HG03039 (cell line): ENCODE results near the gene RSRP1.
"Not testable (repeated sequence)": the region's sequence is repeated elsewhere in the genome, so short reads cannot be mapped to it uniquely, and the experiment has no call there.

Experiments used
- ATAC-seq: cut with Tn5 transposase; IDR thresholded peaks from one replicate; pipeline ENCODE4 v1.9.1; 2021; ENCODE audit warnings: mild to moderate bottlenecking, moderate library complexity; ENCODE audit not compliant: unreplicated experiment

Gene RSRP1, protein sequence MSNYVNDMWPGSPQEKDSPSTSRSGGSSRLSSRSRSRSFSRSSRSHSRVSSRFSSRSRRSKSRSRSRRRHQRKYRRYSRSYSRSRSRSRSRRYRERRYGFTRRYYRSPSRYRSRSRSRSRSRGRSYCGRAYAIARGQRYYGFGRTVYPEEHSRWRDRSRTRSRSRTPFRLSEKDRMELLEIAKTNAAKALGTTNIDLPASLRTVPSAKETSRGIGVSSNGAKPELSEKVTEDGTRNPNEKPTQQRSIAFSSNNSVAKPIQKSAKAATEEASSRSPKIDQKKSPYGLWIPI

DNA sequence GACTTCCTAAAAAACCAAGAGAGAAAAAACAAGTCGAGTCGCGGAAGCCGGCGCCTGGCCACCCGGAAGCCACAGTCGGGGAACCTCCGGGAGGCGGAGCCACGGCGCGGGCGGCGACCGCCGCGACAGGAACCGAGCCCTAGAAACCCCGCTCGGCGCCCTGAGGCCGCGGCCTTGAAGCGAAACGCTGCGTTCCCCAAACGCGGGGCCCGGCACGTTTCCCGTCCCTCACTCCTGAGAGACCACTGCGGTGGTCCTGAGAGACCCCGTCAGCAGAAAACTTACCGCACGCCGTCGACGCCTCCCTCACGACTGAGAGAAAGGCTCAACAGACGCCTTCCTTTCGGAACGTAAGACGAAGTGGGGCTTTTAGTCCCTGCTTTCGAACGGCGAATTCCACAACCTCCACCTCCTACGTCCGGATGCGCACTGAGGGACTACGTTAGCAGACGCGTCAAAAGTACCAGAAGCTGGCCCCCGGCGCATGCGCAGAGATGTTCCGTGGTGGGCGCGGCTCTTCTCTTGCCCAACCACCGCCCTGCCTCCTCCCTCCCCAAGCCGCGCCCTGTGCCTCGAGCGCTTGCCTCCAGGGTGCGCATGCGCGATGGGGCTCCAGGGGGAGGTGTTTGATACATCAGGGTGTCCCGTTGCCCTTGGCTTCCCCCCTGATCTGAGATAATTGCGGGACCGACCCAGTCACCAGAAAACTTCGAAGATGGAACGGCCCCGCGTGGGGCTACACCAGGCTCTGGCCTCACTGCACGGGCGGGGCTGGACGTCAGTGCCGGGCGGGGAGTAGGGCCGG lies at the start of gene RSRP1:
Gene RSRP1, minus strand, starts transcription at position 431 of the 805 bp plus-strand sequence. CDS start 491 bp downstream, outside the sequence.
- peak; percentile 79 for ATAC-seq

DNA sequence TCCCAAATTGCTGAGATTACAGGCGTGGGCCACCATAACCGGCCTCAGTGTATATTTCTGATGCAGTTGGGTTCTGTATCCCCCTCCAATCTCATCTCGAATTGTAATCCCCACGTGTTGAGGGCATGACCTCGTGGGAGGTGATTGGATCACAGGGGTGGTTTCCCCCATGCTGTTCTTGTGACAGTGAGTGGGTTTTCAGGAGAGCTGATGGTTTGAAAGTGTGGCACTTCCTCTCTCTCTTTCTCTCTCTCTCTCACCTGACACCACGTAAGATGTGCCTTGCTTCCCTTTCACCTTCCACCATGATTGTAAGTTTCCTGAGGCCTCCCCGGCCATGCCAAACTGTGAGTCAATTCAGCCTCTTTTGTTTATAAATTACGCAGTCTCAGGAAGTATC lies 49.2 kb upstream of the RSRP1 start:
- not testable (repeated sequence) for ATAC-seq

DNA sequence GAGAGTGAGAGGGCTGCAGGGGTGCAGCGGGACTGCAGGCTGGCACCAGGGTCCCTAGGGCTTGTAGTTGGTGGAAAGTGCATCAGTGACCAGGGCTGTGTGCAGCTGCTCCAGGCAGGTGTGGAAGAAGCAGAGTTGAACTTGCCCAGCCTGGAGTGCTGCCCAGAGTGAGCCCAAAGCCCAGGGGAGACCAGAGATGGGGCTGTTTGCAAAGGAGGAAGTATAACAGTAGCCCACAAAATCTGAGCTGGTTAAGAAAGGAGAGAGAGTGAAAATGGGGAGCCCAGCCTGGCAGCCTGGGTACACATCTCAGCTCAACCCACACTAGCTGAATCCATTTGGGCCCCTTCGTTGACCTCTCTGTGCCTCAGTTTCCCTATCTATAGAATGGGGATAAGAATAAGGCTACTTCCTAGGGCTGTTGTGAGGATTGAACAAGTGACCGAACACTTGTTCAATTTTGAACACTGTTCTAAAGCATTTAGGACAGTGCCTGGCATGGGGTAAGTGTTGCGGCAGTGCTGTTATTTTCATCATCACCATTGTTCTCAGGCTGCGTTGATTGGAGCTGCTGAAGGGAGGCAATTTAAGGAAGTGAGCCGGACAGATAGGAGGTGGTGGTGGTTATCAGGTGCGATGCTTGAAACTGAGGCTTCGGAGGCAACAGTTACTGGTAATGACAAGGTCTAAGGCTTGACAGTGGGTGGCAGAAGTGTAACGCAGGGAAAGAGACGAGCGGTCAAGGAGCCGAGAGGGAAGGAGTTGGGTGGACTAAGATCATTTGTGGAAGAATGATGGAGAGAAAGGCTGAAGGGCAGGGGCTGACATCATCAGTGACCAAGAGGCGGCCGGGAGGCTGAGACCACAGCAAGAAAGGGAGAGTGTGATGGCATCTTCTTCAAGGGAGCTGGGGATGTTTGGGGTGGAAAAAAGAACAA lies 47.9 kb upstream of the RSRP1 start:
- ATAC-seq, result not testable (repeated sequence)

DNA sequence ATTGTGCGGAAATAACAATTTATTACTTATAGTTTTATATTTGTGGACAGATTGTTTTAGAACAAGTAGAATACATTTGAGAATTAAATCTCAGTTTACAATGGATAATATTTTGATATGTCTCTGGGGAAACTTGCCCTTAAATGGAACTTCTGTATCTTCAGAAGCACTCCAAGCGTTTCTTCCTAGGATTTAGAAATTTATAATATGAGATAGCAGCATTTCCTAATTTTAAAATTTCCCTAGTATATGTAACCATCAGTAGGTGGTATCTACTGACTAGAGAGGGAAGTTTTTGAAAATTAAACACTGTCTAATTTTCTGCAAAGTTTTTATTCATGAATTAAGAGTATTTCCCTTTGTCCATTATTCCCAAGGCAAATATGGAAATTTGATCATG lies 46.2 kb upstream of the RSRP1 start:
- not testable (repeated sequence) for ATAC-seq

DNA sequence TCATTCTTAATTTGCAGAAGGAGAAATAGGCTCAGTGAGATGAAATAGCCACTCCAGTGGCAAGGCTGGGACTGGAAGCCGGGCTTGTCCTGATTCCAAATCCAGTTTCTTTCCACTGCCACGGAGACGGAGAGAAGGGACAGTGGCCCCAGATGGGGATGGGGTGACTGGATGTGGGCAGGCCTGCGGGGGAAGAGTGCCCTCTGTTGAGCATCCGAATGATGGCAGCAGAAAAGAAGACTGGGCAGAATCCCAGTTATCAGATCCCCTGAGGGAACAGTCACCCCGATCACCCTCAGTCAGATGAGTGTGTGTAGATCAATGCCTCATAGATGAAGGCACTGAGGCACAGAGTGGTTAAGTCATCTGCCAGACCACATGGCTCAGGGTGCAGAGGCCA lies 42.8 kb upstream of the RSRP1 start:
- not testable (repeated sequence) for ATAC-seq

DNA sequence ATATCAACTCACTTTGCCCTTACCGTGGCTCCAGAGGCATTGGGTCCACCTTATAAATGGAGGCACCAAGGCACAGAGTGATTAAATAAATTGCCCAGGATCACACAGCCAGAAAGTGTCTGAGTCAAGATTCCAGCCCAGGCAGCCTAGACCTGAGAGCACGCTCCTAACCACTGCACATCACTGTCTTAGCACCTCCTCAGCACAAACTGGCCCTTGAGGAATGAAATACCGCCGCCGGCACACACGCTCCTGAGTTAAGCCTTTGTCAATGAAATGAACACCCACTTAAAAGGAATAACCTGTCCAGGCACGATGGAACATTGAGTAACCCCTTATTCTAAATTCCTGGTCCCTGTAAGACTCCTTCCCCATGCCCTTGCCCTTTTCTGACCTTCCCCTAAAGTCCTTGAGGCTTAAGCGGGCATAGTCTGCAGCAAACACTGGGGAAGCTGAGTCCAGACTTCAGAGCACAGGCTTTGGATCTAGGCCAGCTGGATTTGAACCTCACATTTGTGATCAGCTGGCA lies 41.4 kb upstream of the RSRP1 start:
- not testable (repeated sequence) for ATAC-seq

DNA sequence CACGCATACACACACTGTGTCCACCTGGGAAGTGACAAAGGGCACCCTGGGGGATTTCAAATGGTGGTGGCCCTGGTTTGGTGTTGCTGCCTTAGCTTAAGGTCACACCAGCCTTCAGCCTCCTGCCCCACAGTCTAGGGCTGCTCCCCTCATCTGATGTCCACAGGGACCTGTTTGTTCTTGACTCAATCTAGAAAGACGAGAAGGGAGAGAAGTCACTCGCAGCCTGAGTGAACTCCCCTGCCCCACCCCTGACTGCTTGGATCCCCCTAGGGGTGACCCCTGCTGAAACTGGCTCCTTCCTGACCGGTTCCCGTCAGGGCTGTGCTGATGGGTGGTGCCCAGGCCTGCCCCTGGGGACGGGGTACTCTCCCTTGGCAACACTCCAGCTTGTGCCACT lies 39.9 kb upstream of the RSRP1 start:
- ATAC-seq, result not testable (repeated sequence)

DNA sequence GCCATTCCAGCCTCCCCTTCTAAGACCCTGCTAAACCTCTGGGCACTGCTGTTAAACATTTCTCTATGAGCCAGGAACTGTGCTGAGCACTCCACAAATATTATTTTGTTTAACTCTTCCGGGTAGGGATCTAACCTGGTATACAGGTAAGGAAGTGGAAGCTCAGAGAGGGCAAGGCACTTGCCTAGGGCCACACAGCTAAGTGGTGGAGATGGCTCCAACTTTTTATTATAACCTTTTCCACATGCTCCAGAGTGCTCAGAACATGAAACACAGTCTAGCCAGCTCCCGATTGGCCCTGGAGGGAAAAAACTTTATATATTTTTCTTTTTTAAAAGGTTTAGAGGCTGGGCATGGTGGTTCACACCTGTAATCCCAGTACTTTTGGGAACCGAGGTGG lies 38.6 kb upstream of the RSRP1 start:
- not testable (repeated sequence) for ATAC-seq

DNA sequence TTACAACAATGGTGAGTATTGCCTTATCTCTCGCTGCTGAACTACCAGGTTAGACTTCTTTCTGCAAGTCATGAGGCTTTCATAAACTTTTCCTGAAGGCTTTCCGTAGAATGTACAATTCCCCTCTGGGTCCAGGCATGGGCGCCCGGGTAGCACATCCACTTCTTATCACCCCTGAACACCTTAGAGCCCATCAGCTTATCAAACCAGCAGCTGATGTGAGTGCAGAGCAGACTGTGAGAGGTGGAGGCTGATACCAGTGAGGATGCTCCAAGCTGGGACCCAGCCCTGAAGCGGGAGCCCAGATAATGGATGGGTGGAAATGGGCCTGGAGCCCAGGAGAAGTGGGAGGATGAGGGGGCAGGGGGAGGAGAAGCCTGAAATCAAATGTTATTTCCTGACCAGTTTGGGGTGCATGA lies 32.4 kb upstream of the RSRP1 start:
- not testable (repeated sequence) for ATAC-seq

DNA sequence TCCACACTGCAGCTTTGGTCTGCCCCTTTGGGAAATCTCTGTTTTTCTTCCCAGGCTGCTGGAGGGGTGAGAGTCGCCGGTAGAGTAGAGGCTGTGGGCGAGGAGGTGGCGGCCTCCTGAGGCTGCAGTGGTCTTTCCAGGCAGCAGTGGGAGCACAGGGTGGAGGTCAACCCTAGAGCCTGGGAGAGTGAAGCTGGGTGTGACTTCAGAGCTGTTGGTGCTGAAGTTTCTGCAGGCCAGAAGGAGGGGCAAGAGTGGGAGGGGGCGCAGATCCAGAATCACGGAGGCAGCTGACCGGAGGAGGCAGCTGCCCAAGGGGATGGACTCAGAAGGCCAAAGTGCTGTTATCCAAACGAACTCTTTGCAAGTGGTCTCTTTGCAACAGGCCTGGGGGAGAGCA lies 31.5 kb upstream of the RSRP1 start:
- ATAC-seq, result not testable (repeated sequence)

DNA sequence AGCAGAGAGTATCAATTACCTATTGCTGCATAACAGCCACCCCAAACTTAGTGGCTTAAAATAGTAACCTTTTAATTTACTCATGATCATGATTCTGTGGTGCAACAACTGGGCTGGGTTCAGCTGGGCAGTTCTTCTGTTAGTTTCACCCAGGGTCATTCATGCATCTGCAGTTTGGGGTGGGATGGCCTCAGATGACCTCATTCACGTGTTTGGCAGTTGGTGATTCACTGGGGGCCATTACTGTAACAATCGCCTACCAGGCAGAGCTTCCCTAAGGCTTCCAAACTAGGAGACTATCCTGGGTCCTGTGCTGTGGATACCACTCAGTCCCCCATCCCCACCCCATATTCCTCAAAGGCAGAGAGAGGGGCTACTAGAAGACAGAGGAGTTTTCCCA lies 31.1 kb upstream of the RSRP1 start:
- not testable (repeated sequence) for ATAC-seq

DNA sequence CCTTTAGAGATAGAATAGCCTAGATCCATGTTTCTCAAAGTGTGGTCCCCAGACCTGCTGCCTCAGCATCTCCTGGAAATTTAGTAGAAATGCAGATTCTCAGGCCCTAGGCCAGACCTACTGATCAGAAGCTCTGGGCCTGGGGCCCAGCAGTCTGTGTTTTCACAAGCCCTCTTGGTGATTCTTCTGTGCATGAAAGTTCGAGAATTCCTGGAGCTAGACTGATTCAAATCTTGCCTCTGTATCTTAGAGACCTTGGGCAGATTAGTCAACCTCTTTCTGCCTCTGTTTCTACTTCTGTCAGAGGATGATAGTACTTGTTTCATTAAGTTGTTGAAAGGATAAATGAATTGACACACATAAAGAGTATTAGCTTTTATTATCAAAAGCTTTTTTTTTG lies 30.0 kb upstream of the RSRP1 start:
- ATAC-seq, result not testable (repeated sequence)

DNA sequence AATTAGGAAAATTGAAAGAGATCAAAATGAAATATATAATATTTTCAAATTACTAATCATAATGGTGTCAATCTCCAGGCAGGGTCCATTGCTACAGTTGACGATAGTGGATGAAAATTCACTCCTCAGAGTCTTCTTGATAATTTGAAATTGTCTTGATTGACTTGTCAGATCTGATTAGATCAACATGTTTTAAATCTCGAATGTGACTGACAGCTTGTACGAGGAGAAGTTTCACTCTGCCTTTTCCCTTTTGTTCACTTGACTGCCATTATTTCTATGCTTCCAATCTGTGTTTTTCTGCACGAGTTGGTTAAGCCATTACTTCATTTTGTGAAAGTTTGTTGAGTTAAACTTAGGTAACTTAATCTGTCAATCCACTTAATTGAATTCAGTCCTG lies 28.4 kb upstream of the RSRP1 start:
- ATAC-seq, result not testable (repeated sequence)

DNA sequence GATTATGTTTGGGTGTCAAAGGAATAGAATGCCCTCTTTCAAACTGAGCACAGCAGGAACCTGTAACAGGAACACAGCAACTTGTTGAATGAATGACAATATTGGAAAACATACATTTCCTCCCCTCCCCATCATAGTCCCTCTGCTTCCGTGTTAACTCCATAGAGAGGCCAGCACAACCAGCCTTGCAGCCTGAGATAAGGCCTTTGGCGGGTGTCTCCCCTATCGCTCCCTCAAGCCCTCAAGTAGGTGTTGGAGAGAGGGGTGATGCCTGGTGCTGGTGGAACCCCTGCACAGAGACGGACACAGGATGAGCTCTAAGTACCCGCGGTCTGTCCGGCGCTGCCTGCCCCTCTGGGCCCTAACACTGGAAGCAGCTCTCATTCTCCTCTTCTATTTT lies 25.0 kb upstream of the RSRP1 start, which contains the start of gene RHD:
Gene RHD, plus strand, starts transcription at position 272 of the 400 bp plus-strand sequence. Its CDS starts 39 bp downstream, at position 311.
- not testable (repeated sequence) for ATAC-seq

DNA sequence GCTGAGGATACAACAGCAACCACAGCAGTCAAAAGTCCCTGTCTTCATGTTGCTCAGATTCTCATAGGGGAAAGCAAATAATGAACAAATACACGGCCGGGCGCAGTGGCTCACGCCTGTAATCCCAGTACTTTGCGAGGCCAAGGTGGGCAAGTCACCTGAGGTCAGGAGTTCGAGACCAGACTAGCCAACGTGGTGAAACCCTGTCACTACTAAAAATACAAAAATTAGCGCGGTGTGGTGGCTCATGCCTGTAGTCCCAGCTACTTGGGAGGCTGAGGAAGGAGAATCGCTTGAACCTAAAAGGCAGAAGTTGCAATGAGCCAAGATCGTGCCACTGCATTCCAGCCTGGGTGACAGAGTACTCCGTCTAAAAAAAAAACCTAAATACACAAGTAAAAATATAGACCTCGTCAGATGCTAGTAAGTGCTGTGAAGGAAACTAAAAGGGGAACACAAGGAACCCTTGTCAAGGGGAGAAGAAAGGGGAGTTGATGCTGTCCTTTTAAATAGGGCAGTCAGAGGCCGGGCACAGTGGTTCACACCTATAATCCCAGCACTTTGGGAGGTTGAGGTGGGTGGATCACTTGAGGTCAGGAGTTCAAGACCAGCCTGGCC lies 21.0 kb upstream of the RSRP1 start:
- ATAC-seq, result not testable (repeated sequence)

DNA sequence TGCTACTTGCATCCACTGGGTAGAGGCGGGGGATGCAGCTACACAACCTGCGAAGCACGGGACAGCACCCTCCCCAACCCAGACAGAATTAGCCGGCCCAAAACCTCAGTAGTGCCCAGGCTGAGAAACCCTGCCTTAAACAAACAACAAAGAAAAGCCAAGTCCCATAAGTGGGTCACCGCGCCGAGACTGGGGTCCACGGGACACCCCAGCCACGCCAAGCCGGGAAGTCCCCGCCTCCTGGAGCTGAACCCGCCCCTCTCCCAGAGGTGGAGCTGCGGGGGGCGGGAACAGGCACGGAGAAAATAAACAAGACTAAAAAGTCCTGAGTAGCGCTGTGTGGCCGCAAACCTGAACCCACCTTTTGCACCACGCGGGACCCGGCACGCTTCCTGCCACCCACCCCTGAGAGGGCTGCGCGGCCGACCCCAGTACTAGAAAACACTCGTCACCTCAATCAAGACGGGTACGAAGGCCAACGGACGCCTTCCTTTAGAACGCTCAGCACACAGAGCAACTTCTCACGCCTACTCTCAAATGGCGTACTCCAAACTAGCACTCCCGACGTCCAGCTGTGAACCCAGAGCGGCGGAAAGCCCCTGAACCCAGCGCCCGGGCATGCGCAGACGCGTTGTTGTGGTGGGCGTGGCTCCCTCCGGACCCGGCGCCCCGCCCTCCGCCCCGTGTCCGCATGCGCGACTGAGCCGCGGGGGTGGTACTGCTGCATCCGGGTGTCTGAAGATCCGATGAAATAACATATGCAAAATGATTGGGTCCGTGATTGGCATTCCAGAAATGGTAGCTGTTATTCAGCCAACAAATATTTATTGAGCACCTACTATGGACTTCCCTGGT lies 20.3 kb upstream of the RSRP1 start:
- ATAC-seq, result peak; percentile 60

DNA sequence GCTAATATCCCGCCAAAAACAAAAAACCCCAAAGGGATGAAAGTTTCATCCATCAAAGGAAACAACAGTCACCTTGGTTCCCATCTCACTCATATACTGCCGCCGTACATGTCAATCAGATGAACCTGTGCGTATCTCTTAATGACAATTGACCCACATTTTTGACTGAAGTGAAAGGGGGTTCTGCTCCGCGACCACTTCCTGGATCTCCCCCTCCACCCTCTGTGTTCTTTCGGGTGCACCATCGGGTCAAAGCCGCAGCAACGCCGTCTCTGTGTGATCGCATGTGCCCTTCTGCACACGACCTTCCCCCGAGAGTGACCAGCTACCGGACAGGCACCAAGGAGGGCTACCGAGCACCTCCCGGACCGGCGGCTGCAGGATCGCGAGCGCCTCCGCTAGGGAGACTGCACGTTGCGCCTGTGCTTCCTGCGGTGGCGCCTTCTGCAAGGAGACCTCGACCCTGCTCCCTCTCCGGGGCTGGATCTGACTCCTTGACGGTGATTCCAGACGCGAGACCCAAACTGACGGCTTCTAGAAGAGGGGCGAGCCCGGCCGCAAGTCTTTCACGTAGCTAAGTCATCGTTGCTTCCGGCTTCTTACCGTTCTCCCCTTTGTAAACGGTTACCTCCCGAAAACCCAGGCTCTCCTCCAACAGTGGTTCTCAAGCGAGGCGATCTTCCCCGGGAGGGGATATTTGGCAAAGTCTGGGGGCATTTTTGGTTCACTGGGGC lies 19.5 kb upstream of the RSRP1 start:
- ATAC-seq, result peak; percentile 16

DNA sequence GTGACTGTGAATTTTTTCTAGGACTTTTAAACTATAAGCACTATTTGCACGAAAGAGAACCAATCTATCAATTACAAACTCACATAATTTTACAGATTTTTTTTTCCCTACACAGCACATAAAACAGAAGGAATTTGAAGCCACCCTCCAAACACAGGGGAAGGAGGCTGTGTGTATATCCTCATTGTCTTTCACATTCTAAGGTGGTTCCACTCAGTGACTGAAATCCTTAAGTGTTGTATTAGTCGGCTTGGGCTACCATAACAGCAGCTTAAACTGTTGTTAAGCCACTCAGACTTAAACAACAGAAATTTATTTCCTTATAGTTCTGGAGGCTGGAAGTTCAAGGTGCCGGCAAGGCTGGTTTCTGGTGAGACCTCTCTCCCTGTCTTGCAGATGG lies 13.1 kb upstream of the RSRP1 start:
- ATAC-seq, result not testable (repeated sequence)
